Neuron (in vitro differentiated cells): ENCODE results near the gene PLSCR5.

ENCODE experiments used
- H2AFZ ChIP-seq: one replicate; pipeline ENCODE4 v1.6.1; 2013; ENCODE audit warnings: low read depth, mild to moderate bottlenecking, inconsistent platforms, low read length, moderate library complexity
- H3K27me3 ChIP-seq: one replicate; pipeline ENCODE4 v1.6.1; 2013; ENCODE audit warnings: low read length; ENCODE audit not compliant: insufficient read depth
- H3K36me3 ChIP-seq: one replicate; pipeline ENCODE4 v1.6.1; 2013; ENCODE audit warnings: low read length; ENCODE audit not compliant: insufficient read depth
- H3K4me1 ChIP-seq: one replicate; pipeline ENCODE4 v1.6.1; 2013; ENCODE audit warnings: low read length; ENCODE audit not compliant: insufficient read depth
- H3K4me3 ChIP-seq: 2 replicates; pipeline ENCODE4 v1.5.1; 2013; ENCODE audit warnings: mild to moderate bottlenecking, low read length, moderate library complexity
- H3K9me3 ChIP-seq: one replicate; pipeline ENCODE4 v1.6.1; 2013; ENCODE audit warnings: low read length

The PLSCR5 gene

GRCh38 chr3:146575636-146576035, 29.5 kb downstream of the PLSCR5 start:
- Histone ChIP-seq H2AFZ (no peak overlapping the region), H3K4me3 (no peak overlapping the region), H3K27me3 (no peaks in the 10 kb centered on the region), H3K36me3 (no peaks in the 10 kb centered on the region), H3K9me3 (no peaks in the 10 kb centered on the region), H3K4me1 (peaks cover 4% of the 10 kb centered on the region)

GRCh38 chr3:146574173-146574572, 31.0 kb downstream of the PLSCR5 start:
- H3K36me3 ChIP-seq, result no peaks in the 10 kb centered on the region
- no peaks in the 10 kb centered on the region for H3K9me3 ChIP-seq
- no peak overlapping the region for H3K4me3 ChIP-seq
- H3K4me1 ChIP-seq, result no peaks in the 10 kb centered on the region
- H2AFZ ChIP-seq, result no peak overlapping the region
- H3K27me3 ChIP-seq, result no peaks in the 10 kb centered on the region

GRCh38 chr3:146569314-146569713, 35.8 kb downstream of the PLSCR5 start:
- Histone ChIP-seq H3K9me3 (no peaks in the 10 kb centered on the region), H3K4me3 (no peak overlapping the region), H3K4me1 (no peaks in the 10 kb centered on the region), H3K27me3 (no peaks in the 10 kb centered on the region), H2AFZ (no peak overlapping the region), H3K36me3 (no peaks in the 10 kb centered on the region)

- H3K9me3 ChIP-seq, result no peaks in the 10 kb centered on the region
- no peaks in the 10 kb centered on the region for H3K27me3 ChIP-seq
- H2AFZ ChIP-seq, result no peak overlapping the region
- no peaks in the 10 kb centered on the region for H3K4me1 ChIP-seq
- H3K4me3 ChIP-seq, result no peak overlapping the region
- no peaks in the 10 kb centered on the region for H3K36me3 ChIP-seq
These were observed 39.0 kb downstream of the PLSCR5 start for GRCh38 chr3:146566138-146566537.

GRCh38 chr3:146561879-146562278, 43.3 kb downstream of the PLSCR5 start:
- no peak overlapping the region for H3K4me3 ChIP-seq
- H3K4me1 ChIP-seq, result no peaks in the 10 kb centered on the region
- no peaks in the 10 kb centered on the region for H3K27me3 ChIP-seq
- no peaks in the 10 kb centered on the region for H3K9me3 ChIP-seq
- H3K36me3 ChIP-seq, result no peaks in the 10 kb centered on the region
- no peak overlapping the region for H2AFZ ChIP-seq

GRCh38 chr3:146561463-146561862, 43.7 kb downstream of the PLSCR5 start:
- no peaks in the 10 kb centered on the region for H3K27me3 ChIP-seq
- H3K4me1 ChIP-seq, result no peaks in the 10 kb centered on the region

GRCh38 chr3:146560678-146561077, 44.5 kb downstream of the PLSCR5 start:
- no peak overlapping the region for H3K4me3 ChIP-seq
- no peaks in the 10 kb centered on the region for H3K4me1 ChIP-seq
- no peaks in the 10 kb centered on the region for H3K36me3 ChIP-seq
- no peaks in the 10 kb centered on the region for H3K27me3 ChIP-seq
- H3K9me3 ChIP-seq, result no peaks in the 10 kb centered on the region
- H2AFZ ChIP-seq, result no peak overlapping the region

More at GRCh38 chr3:146561463-146561862, 43.7 kb downstream of the PLSCR5 start:
- no peaks in the 10 kb centered on the region for H3K36me3 ChIP-seq
- H3K4me3 ChIP-seq, result no peak overlapping the region
- no peak overlapping the region for H2AFZ ChIP-seq
- no peaks in the 10 kb centered on the region for H3K9me3 ChIP-seq

GRCh38 chr3:146559388-146559787, 45.8 kb downstream of the PLSCR5 start:
- Histone ChIP-seq H3K36me3 (no peaks in the 10 kb centered on the region), H3K9me3 (no peaks in the 10 kb centered on the region), H3K4me1 (no peaks in the 10 kb centered on the region), H3K27me3 (no peaks in the 10 kb centered on the region), H2AFZ (no peak overlapping the region), H3K4me3 (no peak overlapping the region)

GRCh38 chr3:146558781-146559180, 46.4 kb downstream of the PLSCR5 start:
- Histone ChIP-seq H3K4me3 (no peak overlapping the region), H3K36me3 (no peaks in the 10 kb centered on the region), H2AFZ (no peak overlapping the region), H3K4me1 (no peaks in the 10 kb centered on the region), H3K27me3 (no peaks in the 10 kb centered on the region), H3K9me3 (no peaks in the 10 kb centered on the region)

- Histone ChIP-seq H3K36me3 (no peaks in the 10 kb centered on the region), H3K27me3 (no peaks in the 10 kb centered on the region), H3K4me1 (no peaks in the 10 kb centered on the region), H3K9me3 (no peaks in the 10 kb centered on the region), H3K4me3 (no peak overlapping the region), H2AFZ (no peak overlapping the region)
These were observed 47.4 kb downstream of the PLSCR5 start for GRCh38 chr3:146557745-146558144.

GRCh38 chr3:146555311-146555710, 49.8 kb downstream of the PLSCR5 start:
- Histone ChIP-seq H3K4me1 (no peaks in the 10 kb centered on the region), H3K27me3 (no peaks in the 10 kb centered on the region), H2AFZ (no peak overlapping the region), H3K4me3 (no peak overlapping the region), H3K36me3 (no peaks in the 10 kb centered on the region), H3K9me3 (no peaks in the 10 kb centered on the region)

- no peak overlapping the region for H2AFZ ChIP-seq
- H3K4me3 ChIP-seq, result no peak overlapping the region
- no peaks in the 10 kb centered on the region for H3K4me1 ChIP-seq
- no peaks in the 10 kb centered on the region for H3K27me3 ChIP-seq
- H3K36me3 ChIP-seq, result no peaks in the 10 kb centered on the region
- H3K9me3 ChIP-seq, result no peaks in the 10 kb centered on the region
These were observed 50.9 kb downstream of the PLSCR5 start for GRCh38 chr3:146554151-146554760.

GRCh38 chr3:146550743-146551510, 54.2 kb downstream of the PLSCR5 start:
- no peak overlapping the region for H2AFZ ChIP-seq
- no peaks in the 10 kb centered on the region for H3K9me3 ChIP-seq
- no peaks in the 10 kb centered on the region for H3K4me1 ChIP-seq
- H3K36me3 ChIP-seq, result no peaks in the 10 kb centered on the region
- H3K27me3 ChIP-seq, result no peaks in the 10 kb centered on the region
- no peak overlapping the region for H3K4me3 ChIP-seq
